OCI-LY1 (cell line): ENCODE data around the gene IFIH1.

Experiments
- H2AFZ ChIP-seq: fragments of 200-600 bp; sonication (generic), shearing (Covaris generic); 2 replicates; pipeline ENCODE4 v1.6.0; 2014; ENCODE audit warnings: antibody characterized with exemption, mild to moderate bottlenecking, low read length
- H3F3A ChIP-seq: fragments of 200-600 bp; sonication (generic), shearing (Covaris generic); 2 replicates; pipeline ENCODE4 v1.6.0; 2014; ENCODE audit warnings: mild to moderate bottlenecking, antibody characterized with exemption, low read length, moderate library complexity; ENCODE audit not compliant: insufficient read depth
- H3K27ac ChIP-seq: fragments of 200-600 bp; sonication (generic); 2 replicates; pipeline ENCODE4 v1.5.1; 2014; ENCODE audit warnings: low read length, mixed run types, mild to moderate bottlenecking, low read depth; ENCODE audit not compliant: poor library complexity, severe bottlenecking
- H3K27me3 ChIP-seq: fragments of 200-600 bp; sonication (generic); 2 replicates; pipeline ENCODE4 v1.6.0; 2014; ENCODE audit warnings: antibody characterized with exemption, mild to moderate bottlenecking, low read length, moderate library complexity; ENCODE audit not compliant: insufficient read depth
- H3K36me3 ChIP-seq: fragments of 200-600 bp; sonication (generic); 2 replicates; pipeline ENCODE4 v1.6.1; 2014; ENCODE audit warnings: mild to moderate bottlenecking, antibody characterized with exemption, low read length, moderate library complexity, mixed read lengths; ENCODE audit not compliant: insufficient read depth
- H3K4me1 ChIP-seq: fragments of 200-600 bp; sonication (generic); 2 replicates; pipeline ENCODE4 v1.5.1; 2014; ENCODE audit warnings: mild to moderate bottlenecking, low read length, moderate library complexity; ENCODE audit not compliant: insufficient read depth, severe bottlenecking
- H3K4me2 ChIP-seq: fragments of 200-600 bp; sonication (generic), shearing (Covaris generic); 2 replicates; pipeline ENCODE4 v1.6.1; 2014; ENCODE audit warnings: low read length
- H3K4me3 ChIP-seq: fragments of 200-600 bp; sonication (generic); 2 replicates; pipeline ENCODE4 v1.5.1; 2014; ENCODE audit warnings: low read length, low read depth, mild to moderate bottlenecking, mixed read lengths; ENCODE audit not compliant: poor library complexity, severe bottlenecking
- H3K79me2 ChIP-seq: fragments of 200-600 bp; shearing (Covaris generic); 2 replicates; pipeline ENCODE4 v1.6.1; 2016; ENCODE audit warnings: mixed run types, low read length, mixed read lengths; ENCODE audit not compliant: insufficient read depth
- H3K9ac ChIP-seq: fragments of 200-600 bp; sonication (generic), shearing (Covaris generic); 2 replicates; pipeline ENCODE4 v1.6.1; 2014; ENCODE audit warnings: mild to moderate bottlenecking, low read length, mixed read lengths
- H3K9me2 ChIP-seq: fragments of 200-600 bp; sonication (generic), shearing (Covaris generic); 2 replicates; pipeline ENCODE4 v1.6.1; 2014; ENCODE audit warnings: low read depth, mild to moderate bottlenecking, low read length, mixed read lengths
- H3K9me3 ChIP-seq: fragments of 200-600 bp; shearing (Covaris generic); 2 replicates; pipeline ENCODE4 v1.6.1; 2014; ENCODE audit warnings: low read length, mixed read lengths
- H4K20me1 ChIP-seq: fragments of 200-600 bp; sonication (generic), shearing (Covaris generic); 2 replicates; pipeline ENCODE4 v1.6.0; 2016; ENCODE audit warnings: mild to moderate bottlenecking, low read length; ENCODE audit not compliant: insufficient read depth
- EZH2 ChIP-seq: fragments of 200-600 bp; sonication (generic), shearing (Covaris generic); IDR thresholded peaks from 2 replicates; pipeline ENCODE4 v1.8.0; 2017; ENCODE audit warnings: borderline replicate concordance, mixed run types, mild to moderate bottlenecking, antibody characterized with exemption, low read length, moderate library complexity, mixed read lengths
- TF ChIP-seq, protein P1 (sequence below): fragments of 200-600 bp; sonication (generic), shearing (Covaris generic); IDR thresholded peaks from 2 replicates; pipeline ENCODE4 v1.5.1; 2017; ENCODE audit warnings: mild to moderate bottlenecking, antibody characterized with exemption, low read length, moderate library complexity, mixed read lengths

The IFIH1 gene

DNA sequence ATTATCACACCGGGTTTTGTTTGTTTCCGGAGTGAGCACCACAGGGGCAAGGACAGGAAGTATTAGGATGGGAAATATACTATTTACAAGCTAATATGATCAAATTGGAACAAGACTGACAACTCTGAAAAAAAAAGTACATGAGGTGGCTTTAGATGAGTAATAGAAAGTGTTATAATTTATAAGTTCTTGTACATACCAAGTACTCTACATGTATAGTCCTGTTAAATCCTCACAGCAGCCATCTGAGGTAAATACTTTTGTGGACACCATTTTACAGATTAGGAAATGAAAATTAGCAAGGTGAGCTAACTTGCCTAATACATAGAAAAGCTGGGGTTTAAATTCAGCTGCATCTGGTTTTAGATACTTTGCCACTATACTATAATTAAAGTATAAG, 86.5 kb downstream of the IFIH1 start:
- no peaks in the 10 kb centered on the region for H3K79me2 ChIP-seq
- H3K27ac ChIP-seq = no peak overlapping the region
- TF ChIP-seq EZH2 = no peak
- TF ChIP-seq, protein P1, sequence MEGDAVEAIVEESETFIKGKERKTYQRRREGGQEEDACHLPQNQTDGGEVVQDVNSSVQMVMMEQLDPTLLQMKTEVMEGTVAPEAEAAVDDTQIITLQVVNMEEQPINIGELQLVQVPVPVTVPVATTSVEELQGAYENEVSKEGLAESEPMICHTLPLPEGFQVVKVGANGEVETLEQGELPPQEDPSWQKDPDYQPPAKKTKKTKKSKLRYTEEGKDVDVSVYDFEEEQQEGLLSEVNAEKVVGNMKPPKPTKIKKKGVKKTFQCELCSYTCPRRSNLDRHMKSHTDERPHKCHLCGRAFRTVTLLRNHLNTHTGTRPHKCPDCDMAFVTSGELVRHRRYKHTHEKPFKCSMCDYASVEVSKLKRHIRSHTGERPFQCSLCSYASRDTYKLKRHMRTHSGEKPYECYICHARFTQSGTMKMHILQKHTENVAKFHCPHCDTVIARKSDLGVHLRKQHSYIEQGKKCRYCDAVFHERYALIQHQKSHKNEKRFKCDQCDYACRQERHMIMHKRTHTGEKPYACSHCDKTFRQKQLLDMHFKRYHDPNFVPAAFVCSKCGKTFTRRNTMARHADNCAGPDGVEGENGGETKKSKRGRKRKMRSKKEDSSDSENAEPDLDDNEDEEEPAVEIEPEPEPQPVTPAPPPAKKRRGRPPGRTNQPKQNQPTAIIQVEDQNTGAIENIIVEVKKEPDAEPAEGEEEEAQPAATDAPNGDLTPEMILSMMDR = no peak

DNA sequence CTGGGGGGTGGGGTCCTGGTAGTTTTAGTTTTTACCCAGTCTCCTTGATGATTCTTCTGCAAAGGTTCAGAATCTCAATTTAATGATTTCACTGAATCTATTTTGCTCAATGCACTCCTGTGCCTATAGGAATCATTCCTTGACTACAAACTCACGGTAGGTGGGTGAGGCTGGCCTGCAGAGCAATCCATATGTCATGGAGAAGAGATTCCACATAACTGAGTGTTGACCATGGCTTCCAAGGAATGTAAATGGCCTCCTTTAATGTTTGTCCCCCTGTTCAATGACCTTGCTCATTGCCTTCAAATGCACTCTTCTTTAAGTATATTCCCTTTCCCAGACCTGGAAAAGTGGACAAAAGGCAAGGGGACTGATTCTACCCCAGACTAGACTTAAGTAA, 87.7 kb downstream of the IFIH1 start:
- H3F3A ChIP-seq = no peaks in the 10 kb centered on the region
- no peaks in the 10 kb centered on the region for H3K79me2 ChIP-seq
- H2AFZ ChIP-seq = no peak overlapping the region
- H3K27me3 ChIP-seq = no peaks in the 10 kb centered on the region; the same call in 1 of the 2 replicates
- no peaks in the 10 kb centered on the region for H3K9me3 ChIP-seq
- H3K27ac ChIP-seq = no peak overlapping the region
- no peak overlapping the region for H3K4me2 ChIP-seq
- H3K36me3 ChIP-seq = no peaks in the 10 kb centered on the region
- no peaks in the 10 kb centered on the region for H3K9me2 ChIP-seq
- H3K4me1 ChIP-seq = no peaks in the 10 kb centered on the region
- no peak overlapping the region for H3K9ac ChIP-seq
- no peaks in the 10 kb centered on the region for H4K20me1 ChIP-seq
- TF ChIP-seq, protein P1 = no peak
- TF ChIP-seq EZH2 = no peak
- H3K4me3 ChIP-seq = no peak overlapping the region

More for the DNA sequence above, 86.5 kb downstream of the IFIH1 start:
- H3K4me3 ChIP-seq = no peak overlapping the region
- no peaks in the 10 kb centered on the region for H3K4me1 ChIP-seq
- no peaks in the 10 kb centered on the region; the same call in 1 of the 2 replicates for H3K27me3 ChIP-seq
- no peaks in the 10 kb centered on the region for H3K9me3 ChIP-seq
- H3K9me2 ChIP-seq = no peaks in the 10 kb centered on the region
- H3K36me3 ChIP-seq = no peaks in the 10 kb centered on the region
- H3K4me2 ChIP-seq = no peak overlapping the region
- H2AFZ ChIP-seq = no peak overlapping the region
- H4K20me1 ChIP-seq = no peaks in the 10 kb centered on the region
- H3K9ac ChIP-seq = no peak overlapping the region
- no peaks in the 10 kb centered on the region for H3F3A ChIP-seq

DNA sequence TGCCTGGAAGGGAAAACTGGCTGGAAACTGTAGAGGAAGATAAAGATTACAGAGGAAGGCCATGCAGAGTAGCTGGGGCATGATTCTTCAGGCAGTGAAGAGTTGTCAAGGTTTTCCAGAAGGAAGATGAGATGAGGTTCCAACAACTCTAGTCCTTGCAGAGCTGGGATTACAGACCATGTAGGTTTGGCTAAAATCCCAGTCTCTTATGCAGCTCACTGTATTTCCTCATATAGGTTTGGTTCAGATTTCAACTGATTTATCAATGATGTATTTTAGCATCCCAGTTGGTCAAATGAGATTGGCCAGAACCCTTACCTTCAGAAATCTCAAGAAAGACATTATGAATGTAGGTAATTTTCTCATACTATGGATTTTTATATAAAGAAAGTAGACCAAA, 91.6 kb downstream of the IFIH1 start:
- H2AFZ ChIP-seq = no peak overlapping the region
- no peaks in the 10 kb centered on the region for H3K4me1 ChIP-seq
- no peaks in the 10 kb centered on the region for H4K20me1 ChIP-seq
- H3K9ac ChIP-seq = no peak overlapping the region
- no peak overlapping the region for H3K4me2 ChIP-seq
- no peaks in the 10 kb centered on the region; the same call in 1 of the 2 replicates for H3K27me3 ChIP-seq
- H3K27ac ChIP-seq = no peak overlapping the region
- no peaks in the 10 kb centered on the region for H3K79me2 ChIP-seq
- no peak for TF ChIP-seq EZH2
- TF ChIP-seq, protein P1 = no peak
- H3F3A ChIP-seq = no peaks in the 10 kb centered on the region
- H3K9me3 ChIP-seq = no peaks in the 10 kb centered on the region
- H3K9me2 ChIP-seq = no peaks in the 10 kb centered on the region
- no peak overlapping the region for H3K4me3 ChIP-seq
- H3K36me3 ChIP-seq = no peaks in the 10 kb centered on the region
